CD4-positive, alpha-beta T cell treated with Interleukin-6 for 4 hours (primary cell): ENCODE results near the gene SFXN5.
A peak's percentile ranks its signal among the peaks of the same experiment; 100 is the strongest.

Source experiments
- DNase-seq: peaks from one replicate; pipeline ENCODE4 v3.0.0-alpha.2; 2020; ENCODE audit warnings: mixed read lengths

The SFXN5 gene

DNA sequence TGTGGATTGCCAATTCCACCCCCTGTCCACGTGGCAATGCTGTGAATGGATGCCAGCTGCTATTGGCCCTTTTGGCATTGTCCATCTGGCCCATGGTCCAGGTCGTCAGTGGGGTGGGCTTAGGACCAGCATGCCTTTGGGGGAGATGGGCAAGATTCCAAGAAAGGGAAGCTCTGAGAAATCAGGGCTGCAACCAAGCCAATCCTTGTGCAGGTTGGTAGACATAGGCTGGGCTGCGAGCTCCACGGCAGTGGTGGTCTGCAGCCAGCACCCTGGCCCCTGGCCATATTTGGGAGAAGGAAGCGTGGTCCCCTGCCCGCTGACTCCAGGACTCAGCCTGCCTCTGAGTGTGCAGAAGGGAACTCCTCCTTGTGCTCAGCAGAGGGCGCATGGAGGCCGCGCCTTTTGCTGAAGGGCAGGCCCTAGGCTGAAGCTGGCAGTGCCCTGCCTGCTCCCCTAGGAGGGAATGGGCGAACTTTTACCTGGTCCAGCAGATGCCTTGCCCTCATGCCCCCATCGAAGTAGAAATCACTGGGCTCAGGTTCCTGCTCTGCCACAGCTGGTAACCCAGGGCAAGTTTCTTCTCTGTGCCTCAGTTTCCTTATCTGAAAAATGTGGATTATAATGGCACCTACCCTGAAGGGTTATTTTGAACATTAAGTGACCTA, 178.9 kb downstream of the SFXN5 start:
- peak; percentile 56 for DNase-seq
